HepG2 (cell line): ENCODE results near the gene CHD2. TPM values are rescaled to one million over a fixed set of nuclear protein-coding genes. Genes with fewer than 3 reads are reported as not detected.
A peak's percentile ranks its signal among the peaks of the same experiment; 100 is the strongest.

Source experiments
- ELF4 ChIP-seq: sonication (generic); formaldehyde crosslinking; IDR thresholded peaks from 2 replicates; pipeline ENCODE4 v1.5.0; 2020; ENCODE audit warnings: missing genetic modification reagents, mild to moderate bottlenecking, moderate library complexity, borderline replicate concordance
- FOSL2 ChIP-seq: sonication (generic); formaldehyde crosslinking; IDR thresholded peaks from 2 replicates; pipeline ENCODE4 v1.4.0; 2020; ENCODE audit warnings: missing genetic modification reagents
- HDAC1 ChIP-seq: sonication (generic); formaldehyde crosslinking; IDR thresholded peaks from 2 replicates; pipeline ENCODE4 v1.5.1; 2020; ENCODE audit warnings: mild to moderate bottlenecking, missing genetic modification reagents
- HNRNPK ChIP-seq: fragments of 200-400 bp; formaldehyde crosslinking; IDR thresholded peaks from 2 replicates; pipeline ENCODE4 v1.6.1; 2018; ENCODE audit warnings: low read length, low read depth, moderate library complexity, mild to moderate bottlenecking; ENCODE audit not compliant: poor library complexity, severe bottlenecking
- MAZ ChIP-seq, 2 experiments: sonication (generic) in 1 of 2; formaldehyde crosslinking in 1 of 2; IDR thresholded peaks; 2 replicates each; pipeline versions ENCODE4 v1.5.0 to v1.6.1; 2012 to 2020; ENCODE audit warnings: low read depth in 2 of 2, mild to moderate bottlenecking in 2 of 2, borderline replicate concordance in 1 of 2, improper control_type of control experiment in 1 of 2, low read length in 1 of 2, missing genetic modification reagents in 1 of 2, moderate library complexity in 1 of 2
- MED1 ChIP-seq: sonication (generic); formaldehyde crosslinking; IDR thresholded peaks from 2 replicates; pipeline ENCODE4 v1.4.0; 2020; ENCODE audit warnings: missing genetic modification reagents
- MYC ChIP-seq: sonication (generic); formaldehyde crosslinking; IDR thresholded peaks from 2 replicates; pipeline ENCODE4 v1.9.0; 2021; ENCODE audit warnings: missing genetic modification reagents, borderline replicate concordance
- PREB ChIP-seq: sonication (generic); formaldehyde crosslinking; IDR thresholded peaks from 2 replicates; pipeline ENCODE4 v1.4.0; 2020; ENCODE audit warnings: missing genetic modification reagents
- SRSF9 ChIP-seq: fragments of 200-400 bp; formaldehyde crosslinking; IDR thresholded peaks from 2 replicates; pipeline ENCODE4 v1.6.1; 2018; ENCODE audit warnings: borderline replicate concordance, mild to moderate bottlenecking, low read depth, low read length; ENCODE audit not compliant: insufficient read depth, poor library complexity, severe bottlenecking
- ZBTB2 ChIP-seq: sonication (generic); formaldehyde crosslinking; IDR thresholded peaks from 2 replicates; pipeline ENCODE4 v1.8.0; 2022; ENCODE audit warnings: low read depth, missing genetic modification reagents
- ZBTB38 ChIP-seq: sonication (generic); formaldehyde crosslinking; IDR thresholded peaks from 2 replicates; pipeline ENCODE4 v1.5.1; 2020; ENCODE audit warnings: mild to moderate bottlenecking, missing genetic modification reagents
- ZNF574 ChIP-seq: sonication (generic); formaldehyde crosslinking; IDR thresholded peaks from 2 replicates; pipeline ENCODE4 v1.4.0; 2020; ENCODE audit warnings: missing genetic modification reagents
- ZNF614 ChIP-seq: IDR thresholded peaks from 2 replicates; pipeline ENCODE4 v1.6.1; 2018; ENCODE audit warnings: missing biosample characterization, missing genetic modification reagents, inconsistent platforms, borderline replicate concordance
- ZNF615 ChIP-seq: sonication (generic); formaldehyde crosslinking; IDR thresholded peaks from 2 replicates; pipeline ENCODE4 v1.5.0; 2020; ENCODE audit warnings: mild to moderate bottlenecking, missing genetic modification reagents, borderline replicate concordance
- ZNF746 ChIP-seq: sonication (generic); formaldehyde crosslinking; IDR thresholded peaks from 2 replicates; pipeline ENCODE4 v1.8.0; 2022; ENCODE audit warnings: mild to moderate bottlenecking, missing genetic modification reagents
- ZNF747 ChIP-seq: sonication (generic); formaldehyde crosslinking; IDR thresholded peaks from 2 replicates; pipeline ENCODE4 v1.8.1; 2023; ENCODE audit warnings: missing genetic modification reagents, mild to moderate bottlenecking, borderline replicate concordance
- ZNF770 ChIP-seq: sonication (generic); formaldehyde crosslinking; IDR thresholded peaks from 2 replicates; pipeline ENCODE4 v1.5.0; 2020; ENCODE audit warnings: mild to moderate bottlenecking, missing genetic modification reagents
- ZNF777 ChIP-seq: sonication (generic); formaldehyde crosslinking; IDR thresholded peaks from 2 replicates; pipeline ENCODE4 v1.4.0; 2020; ENCODE audit warnings: missing genetic modification reagents
- ZUFSP ChIP-seq: sonication (generic); formaldehyde crosslinking; IDR thresholded peaks from 2 replicates; pipeline ENCODE4 v1.9.0; 2021; ENCODE audit warnings: missing genetic modification reagents, mild to moderate bottlenecking, borderline replicate concordance
- polyA plus RNA-seq, 8 experiments: library from polyadenylated mRNA; depleted of rRNA in 3 of 8; stranded (reverse) in 7 of 8; unstranded in 1 of 8; fragments of >200 nt; fragmentation: Illumina TruSeq in 4 of 8; extraction: Trizol in 4 of 8; gene quantifications; 2 replicates each; pipeline versions ENCODE4 v1.2.1 to v1.2.3, GENCODE V29; 2011 to 2016; ENCODE audit warnings: low read depth in 4 of 8, missing spikeins in 1 of 8, mixed read lengths in 1 of 8; ENCODE audit not compliant: insufficient read depth in 1 of 8
- total RNA-seq, 5 experiments: library from RNA; depleted of rRNA; stranded (reverse); fragments of >200 nt; fragmentation: Illumina TruSeq; extraction: Trizol; gene quantifications; 2 replicates each; pipeline ENCODE4 v1.2.3, GENCODE V29; 2016; ENCODE audit warnings: low read depth in 1 of 5

Gene CHD2
- total and polyA plus RNA-seq, 2 of the 13 experiments (the other 11 are each of a cell fraction or from before 2014, with no cell fraction given): 54.0 to 54.1 TPM

GRCh38 chr15:92882697-92883162 is 17.4 kb upstream of the CHD2 start (continued):
- peak; percentile 76; the same call in 1 of the 2 replicates for TF ChIP-seq ZNF574 (CRISPR knock-in tag)
- peak; percentile 78 for TF ChIP-seq ZBTB2 (CRISPR knock-in tag)
- TF ChIP-seq MYC: peak; percentile 65; the same call in 1 of the 2 replicates
- peak; percentile 52; the same call in 1 of the 2 replicates for TF ChIP-seq HDAC1 (CRISPR knock-in tag)
- no peak for TF ChIP-seq ELF4 (CRISPR knock-in tag)
- no peak for TF ChIP-seq FOSL2 (CRISPR knock-in tag)
- no peak for TF ChIP-seq ZNF747
- no peak for TF ChIP-seq SRSF9
- TF ChIP-seq PREB: no peak
- TF ChIP-seq ZNF614 (CRISPR knock-in tag): peak; percentile 7; the same call in 1 of the 2 replicates
- peak; percentile 7; the same call in 1 of the 2 replicates for TF ChIP-seq ZNF746 (CRISPR knock-in tag)
- TF ChIP-seq MED1 (CRISPR knock-in tag): peak; percentile 36
- TF ChIP-seq ZBTB38: 0 out of 2 replicates have a peak, but pooled peaks have one; percentile 26
- no peak for TF ChIP-seq ZNF615
- peak; percentile 98 for TF ChIP-seq MAZ (IDR thresholded peaks at IDR 0.05; ENCODE audit: borderline replicate concordance, low read depth, low read length)
- TF ChIP-seq MAZ (CRISPR knock-in tag; IDR thresholded peaks at IDR 0.05; ENCODE audit: low read depth): peak; percentile 85; the same call in 1 of the 2 replicates
- no peak for TF ChIP-seq ZUFSP (CRISPR knock-in tag)
- no peak for TF ChIP-seq ZNF770 (CRISPR knock-in tag)
- peak; percentile 34 for TF ChIP-seq HNRNPK
- TF ChIP-seq ZNF777: no peak
